Right hindlimb (tissue), 1 donor: ENCODE data around the gene ASAH2B.

Experiments
- DNase-seq: peaks from one replicate; pipeline ENCODE4 v3.0.0-alpha.2; 2018

ASAH2B gene

DNA sequence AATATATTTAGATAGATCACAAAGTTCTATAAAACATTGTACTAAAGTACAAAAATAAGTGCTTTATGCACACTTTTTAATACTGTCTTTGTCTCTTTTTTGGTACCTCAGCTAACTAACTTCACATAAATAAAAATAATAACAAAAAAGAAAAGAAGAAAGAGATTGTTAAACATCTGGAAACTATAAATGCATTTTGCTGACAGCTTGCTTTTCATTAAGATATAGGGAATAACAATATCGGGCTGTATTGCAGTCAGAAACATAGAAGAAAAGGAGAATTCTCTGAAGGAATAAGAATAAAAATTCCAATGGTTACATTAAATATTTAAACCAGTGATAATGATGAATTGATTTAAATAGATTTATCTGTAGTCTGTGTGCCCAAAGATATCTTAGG is 59.9 kb downstream of the ASAH2B start:
- DNase-seq: no peak

DNA sequence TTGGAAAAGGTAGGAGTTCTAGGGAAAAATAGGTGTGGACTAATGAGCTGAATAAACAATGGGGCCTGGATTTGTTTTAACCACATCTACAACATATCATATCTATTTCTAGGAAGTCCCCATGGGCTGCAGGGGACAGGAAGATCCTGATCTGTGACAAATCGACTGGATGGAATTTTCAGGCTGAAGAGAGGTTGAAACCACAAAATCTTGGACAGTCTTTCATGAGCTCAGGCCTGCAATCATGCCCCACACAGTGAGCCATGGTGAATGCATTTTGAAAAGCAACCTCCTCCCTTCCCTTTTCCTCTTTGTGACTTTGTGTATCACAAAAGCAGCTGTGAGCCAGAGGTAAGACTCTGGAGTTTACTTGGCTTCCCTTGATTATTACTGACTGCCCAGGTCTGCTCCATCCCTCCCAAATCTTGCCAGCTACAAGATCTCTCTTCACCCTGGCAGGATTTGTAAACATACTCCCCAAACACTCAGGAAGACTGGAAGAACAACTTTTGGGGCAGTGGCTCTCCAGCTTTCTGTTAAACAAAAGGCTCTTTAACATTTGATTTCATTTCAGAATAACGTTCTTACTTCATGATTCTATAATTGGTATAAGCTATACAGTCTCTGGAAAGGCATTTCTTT is 66.4 kb downstream of the ASAH2B start:
- DNase-seq: no peak

DNA sequence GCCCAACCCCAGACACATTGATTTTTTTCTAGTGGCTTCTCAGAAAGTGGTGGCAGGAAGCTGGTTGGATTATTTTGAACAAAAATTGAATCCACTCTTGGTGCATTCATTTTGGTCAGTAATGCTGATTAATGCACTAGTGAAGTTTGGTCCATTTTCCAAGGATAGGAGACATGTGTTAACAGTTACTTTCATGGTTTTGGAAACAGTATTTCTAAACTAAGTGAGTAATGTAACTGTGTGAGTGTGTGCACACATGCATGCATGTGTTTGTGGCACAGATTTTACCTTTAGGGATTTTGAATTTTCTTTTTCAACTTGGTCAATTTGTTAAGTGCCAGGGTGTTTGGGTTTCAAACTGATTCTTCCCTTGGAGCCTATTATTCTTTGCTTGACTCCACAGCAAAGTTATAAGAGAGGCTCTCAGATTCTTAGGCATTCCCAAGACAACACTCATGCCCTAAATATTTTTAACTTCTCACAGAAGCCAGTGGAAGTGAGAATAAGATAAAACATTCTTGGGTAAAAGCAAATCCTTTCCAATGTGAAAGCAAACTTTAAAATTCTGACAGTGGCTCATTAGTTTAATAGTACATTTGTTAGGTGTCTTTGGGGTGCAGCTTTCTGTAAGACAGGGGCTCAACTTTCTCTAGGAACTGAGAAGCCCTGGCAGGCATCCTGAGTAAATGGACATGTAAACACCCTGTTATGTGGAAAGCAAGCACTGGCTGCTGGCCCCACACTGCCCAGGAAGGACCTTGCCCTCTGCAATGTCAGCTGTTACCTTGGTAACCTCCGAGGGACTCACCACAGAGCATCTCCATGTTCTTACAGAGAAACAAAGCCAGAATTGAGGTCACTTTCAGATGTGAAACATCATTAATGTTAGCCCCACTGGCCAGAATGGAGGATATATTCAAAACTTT is 68.4 kb downstream of the ASAH2B start:
- no peak for DNase-seq
